HG03025 (cell line): Measurements from ENCODE around the gene METTL16.
"Not testable (repeated sequence)": the region's sequence is repeated elsewhere in the genome, so short reads cannot be mapped to it uniquely, and the experiment has no call there.

Experiments
- ATAC-seq: cut with Tn5 transposase; IDR thresholded peaks from one replicate; pipeline ENCODE4 v1.9.1; 2021; ENCODE audit warnings: mild to moderate bottlenecking, moderate library complexity; ENCODE audit not compliant: unreplicated experiment, low FRiP score

The METTL16 gene, protein sequence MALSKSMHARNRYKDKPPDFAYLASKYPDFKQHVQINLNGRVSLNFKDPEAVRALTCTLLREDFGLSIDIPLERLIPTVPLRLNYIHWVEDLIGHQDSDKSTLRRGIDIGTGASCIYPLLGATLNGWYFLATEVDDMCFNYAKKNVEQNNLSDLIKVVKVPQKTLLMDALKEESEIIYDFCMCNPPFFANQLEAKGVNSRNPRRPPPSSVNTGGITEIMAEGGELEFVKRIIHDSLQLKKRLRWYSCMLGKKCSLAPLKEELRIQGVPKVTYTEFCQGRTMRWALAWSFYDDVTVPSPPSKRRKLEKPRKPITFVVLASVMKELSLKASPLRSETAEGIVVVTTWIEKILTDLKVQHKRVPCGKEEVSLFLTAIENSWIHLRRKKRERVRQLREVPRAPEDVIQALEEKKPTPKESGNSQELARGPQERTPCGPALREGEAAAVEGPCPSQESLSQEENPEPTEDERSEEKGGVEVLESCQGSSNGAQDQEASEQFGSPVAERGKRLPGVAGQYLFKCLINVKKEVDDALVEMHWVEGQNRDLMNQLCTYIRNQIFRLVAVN

DNA sequence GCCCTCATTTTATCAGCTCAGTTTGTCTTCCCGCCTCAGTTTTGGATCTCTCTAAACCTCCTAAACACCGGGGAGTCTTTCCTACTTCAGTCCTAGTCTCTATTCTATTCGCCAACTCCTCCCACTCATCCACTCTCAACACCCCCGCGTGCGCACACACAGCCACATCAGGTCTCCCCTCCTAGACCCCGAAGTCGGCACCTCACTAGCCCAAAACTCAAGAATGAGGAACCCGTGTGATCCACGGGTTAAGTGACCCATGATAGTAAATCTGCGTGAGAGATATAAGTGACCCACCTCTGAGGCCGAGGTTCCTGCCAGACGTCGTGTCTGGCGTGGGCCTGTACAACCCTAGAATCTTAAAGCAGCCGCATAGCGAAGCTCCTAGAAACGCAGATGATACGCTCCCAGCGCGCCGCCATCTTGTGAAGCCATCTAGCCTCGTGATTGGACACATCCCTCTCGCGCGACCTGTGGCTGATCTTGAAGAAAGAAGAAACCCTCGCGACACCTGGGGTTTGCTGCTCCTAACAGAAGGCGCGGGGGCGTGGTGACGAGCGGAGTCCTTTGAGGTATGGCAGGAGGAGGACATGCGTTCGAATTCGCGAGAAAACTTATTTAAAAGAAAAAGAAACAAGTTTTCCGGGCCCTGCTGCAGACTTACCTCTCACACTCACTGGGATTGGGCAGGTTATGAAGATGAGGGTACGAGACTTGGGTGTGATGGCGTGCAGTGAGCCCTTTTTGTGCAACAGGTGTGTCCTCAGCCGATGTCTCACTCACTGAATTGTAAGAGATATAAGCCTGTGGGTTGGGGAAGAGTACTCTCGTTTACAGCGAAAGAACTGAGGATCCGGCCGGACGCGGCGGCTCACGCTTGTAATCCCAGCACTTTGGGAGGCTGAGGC, at the start of gene METTL16:
Gene METTL16, minus strand, starts transcription at position 427 of the 908 bp plus-strand sequence. CDS start 9,557 bp downstream, outside the sequence.
- ATAC-seq = peak; percentile 82

DNA sequence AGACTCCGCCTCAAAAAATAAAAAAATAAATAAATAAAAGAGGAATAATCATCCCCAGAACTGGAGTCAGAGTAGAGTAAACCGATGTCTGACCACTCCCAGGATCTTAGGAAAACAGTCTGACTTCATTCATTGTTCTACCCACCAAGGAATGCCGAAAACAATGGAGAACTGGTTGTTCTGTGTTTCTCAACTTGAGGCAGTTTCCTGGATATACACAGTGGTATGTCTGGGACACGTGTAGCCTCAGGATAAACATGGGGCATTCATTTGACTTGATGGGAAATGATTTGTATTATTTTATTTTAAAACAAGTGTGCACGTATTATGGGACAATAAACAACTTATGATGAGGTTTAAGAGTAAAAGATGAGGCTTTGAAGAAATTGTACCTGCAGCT, 49.0 kb upstream of the METTL16 start:
- ATAC-seq = no peak

DNA sequence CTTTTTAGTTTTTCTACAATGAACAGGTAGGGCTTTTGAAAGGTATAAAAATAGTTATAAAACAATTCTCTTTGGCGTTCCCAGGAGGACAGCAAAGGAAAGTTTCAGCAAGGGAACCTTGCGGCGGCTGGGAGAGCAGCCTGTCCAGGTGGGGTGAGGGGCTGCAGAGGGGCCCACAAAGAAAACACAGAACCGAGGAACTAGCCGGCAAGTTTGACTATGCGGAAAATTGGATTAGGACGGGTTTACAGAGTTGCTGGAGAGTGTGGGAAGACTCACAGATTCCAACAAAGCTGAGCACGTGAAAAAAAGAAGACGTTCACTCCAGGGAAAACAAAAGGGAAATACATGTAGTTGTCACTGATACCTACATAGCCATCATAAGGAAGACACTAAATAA, 40.2 kb upstream of the METTL16 start:
- ATAC-seq = no peak

DNA sequence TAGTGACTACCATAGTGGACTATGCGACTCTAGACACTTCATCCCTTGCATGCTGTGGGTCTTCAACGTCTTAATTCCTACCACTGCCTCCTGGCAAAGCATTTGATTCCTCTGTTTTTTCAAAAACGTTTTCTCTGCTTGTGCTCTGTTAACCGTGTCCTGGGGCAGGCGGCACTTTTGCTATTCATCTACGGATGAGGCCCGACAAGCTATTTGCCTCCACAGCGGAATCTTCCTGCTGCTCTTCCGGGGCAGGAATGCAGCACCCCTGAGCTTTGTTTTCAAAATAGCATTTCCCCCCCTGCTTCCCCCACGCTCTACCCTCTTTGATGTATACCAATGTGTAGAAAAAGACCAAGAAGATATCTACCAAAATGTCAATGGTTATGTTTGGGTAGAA, 39.8 kb upstream of the METTL16 start:
- no peak for ATAC-seq

DNA sequence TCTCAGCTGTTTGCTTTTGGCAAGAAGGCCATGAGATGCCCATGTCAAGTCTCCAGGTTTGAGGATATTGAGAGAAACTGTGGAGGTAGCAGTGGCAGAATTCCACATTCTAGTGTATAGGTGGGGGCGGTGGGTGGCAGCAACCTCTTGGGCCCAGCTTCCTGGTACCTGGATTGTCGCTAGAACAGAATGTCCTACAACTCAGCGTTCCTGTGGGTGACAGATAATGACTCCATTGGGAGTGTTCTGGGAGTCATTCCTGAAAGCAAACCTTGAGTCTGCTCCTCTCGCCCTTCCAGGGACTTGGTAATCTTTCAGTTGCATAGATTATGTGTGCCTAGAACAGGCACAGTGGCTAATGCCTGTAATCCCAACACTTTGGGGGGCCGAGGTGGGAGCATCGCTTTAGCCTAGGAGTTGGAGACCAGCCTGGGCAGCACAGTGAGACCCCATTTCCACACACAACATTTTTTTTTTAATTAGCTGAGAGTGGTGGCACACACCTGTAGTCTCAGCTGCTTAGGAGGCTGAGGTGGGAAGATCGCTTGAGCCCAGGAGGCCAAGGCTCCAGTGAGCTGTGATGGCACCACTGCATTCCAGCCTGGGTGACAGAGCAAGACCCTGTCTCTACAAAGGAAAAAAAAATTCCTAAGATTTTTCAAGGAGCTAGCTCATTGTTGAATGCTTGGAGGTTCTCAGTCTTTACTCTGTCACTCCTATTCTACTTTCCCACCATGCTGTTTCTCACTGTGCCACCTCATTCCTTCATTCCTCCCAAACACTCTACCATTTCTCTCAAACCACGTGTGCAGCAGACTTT, 37.9 kb upstream of the METTL16 start:
- ATAC-seq = no peak

DNA sequence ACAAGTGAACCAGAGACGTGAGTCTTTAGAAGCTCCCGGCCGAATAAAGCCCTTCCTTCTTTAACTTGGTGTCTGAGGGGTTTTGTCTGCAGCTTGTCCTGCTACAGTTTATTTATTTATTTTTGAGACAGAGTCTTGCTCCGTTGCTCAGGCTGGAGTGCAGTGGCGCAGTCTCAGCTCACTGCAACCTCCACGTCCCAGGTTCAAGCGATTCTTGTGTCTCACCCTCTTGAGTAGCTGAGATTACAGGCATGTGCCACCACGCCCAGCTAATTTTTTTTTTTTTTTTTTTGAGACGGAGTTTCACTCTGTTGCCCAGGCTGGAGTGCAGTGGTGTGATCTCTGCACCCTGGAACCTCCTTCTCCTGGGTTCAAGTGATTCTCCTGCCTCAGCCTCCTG, 36.3 kb upstream of the METTL16 start:
- not testable (repeated sequence) for ATAC-seq

DNA sequence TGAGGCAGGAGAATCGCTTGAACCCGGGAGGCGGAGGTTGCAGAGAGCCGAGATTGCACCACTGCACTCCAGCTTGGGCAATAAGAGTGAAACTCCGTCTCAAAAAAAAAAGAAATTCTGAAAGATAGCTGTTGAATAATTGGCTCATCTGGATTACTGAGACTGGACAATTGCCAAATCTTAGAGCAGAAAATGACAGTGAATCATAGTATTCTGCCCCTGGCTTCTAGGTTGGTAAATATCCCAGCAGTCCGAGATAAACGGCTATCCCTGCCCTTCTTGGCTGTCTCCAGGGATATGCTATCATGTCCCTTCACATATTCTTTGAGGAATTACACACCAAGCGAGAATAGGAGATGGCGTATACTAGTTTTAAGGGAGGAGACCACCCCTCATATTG, 35.5 kb upstream of the METTL16 start:
- no peak for ATAC-seq

DNA sequence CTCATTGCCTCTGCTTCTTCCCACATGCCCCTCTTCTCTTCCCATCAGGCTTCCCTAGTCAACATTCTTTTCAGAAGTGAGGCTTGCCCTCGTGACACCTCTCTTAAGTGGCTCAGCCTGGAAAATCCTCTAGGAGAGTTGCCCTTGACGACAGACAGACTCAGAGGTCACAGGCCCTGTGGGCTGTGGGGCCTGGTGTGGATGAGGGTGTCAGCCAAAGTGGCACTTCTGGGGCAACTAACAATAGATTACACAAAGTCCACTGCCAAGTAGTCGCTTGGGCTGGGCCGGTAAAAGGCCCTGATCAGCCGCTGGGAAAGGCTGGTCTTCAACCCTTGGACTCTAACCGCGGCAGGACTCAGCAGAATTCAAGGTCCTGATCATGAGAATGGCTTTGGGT, 33.7 kb upstream of the METTL16 start:
- ATAC-seq = no peak

DNA sequence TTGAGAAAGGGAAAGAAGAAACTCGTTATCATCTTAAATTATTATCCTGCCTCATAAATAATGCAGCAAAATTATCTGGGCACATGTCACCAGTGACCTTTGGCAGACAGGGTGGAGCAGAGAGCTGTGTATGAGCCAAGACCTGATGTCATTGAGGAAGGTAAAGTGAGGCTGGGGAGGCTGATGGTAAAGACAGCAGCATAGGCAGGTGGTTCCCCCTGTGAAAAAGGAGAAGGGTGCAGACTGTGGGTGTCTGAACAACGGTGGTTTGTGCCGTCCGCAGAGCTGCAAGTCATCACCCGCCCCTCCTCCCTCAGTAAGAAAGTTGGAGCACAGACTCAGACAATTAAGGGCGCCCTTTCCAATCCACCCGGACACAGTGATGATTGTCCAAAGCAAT, 30.8 kb upstream of the METTL16 start:
- no peak for ATAC-seq

DNA sequence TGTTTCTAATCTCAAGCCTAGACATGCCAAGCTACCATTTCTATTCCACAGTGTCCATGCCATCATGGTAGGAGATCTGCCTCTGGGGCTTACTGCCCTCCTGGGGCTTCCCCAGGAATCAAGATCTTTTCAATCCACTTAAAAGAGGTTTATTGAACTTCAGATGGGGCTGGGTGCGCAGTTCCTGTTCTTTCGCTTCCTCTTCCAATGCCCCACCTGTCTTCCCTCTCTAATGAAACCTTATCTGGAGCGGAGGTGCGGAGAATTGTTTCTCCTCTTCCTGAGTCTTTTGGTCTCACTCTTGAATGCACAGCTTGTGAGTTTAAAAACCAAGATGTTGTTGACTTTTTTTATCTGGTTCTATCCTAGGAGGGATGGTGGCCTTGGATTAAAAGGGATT, 30.4 kb upstream of the METTL16 start:
- no peak for ATAC-seq

DNA sequence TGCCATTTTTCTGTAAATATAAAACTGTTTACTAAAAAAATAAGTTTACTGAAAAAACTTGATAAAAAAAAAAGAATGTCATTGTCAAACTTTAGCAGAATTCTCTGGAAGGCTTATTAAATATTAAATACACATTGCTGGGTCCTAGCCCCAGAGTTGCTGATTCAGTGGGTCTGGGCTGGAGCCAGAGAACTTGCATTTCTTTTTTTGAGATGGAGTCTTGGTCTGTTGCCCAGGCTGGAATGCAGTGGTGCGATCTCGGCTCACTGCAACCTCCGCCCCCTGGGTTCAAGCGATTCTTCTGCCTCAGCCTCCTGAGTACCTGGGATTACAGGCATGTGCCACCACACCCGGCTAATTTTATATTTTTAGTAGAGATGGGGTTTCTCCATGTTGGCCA, 25.9 kb upstream of the METTL16 start:
- ATAC-seq = not testable (repeated sequence)

DNA sequence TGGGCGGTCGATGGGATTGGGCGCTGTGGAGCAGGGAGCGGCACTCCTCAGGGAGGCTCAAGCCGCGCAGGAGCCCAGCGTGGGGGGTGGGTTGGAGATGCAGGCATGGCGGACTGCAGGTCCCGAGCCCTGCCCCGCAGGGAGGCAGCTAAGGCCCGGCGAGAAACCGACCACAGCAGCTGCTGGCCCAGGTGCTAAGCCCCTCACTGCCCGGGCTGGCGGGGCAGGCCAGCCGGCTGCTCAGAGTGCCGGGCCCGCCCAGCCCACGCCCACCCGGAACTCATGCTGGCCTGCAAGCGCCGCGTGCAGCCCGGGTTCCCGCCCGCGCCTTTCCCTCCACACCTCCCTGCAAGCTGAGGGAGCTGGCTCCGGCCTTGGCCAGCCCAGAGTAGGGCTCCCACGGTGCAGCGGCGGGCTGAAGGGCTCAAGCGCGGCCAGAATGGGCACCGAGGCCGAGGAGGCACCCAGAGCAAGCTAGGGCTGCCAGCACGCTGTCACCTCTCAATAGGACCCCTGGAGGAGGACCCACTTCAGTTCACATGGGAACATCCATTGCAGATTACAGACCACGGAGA, 20.5 kb upstream of the METTL16 start:
- ATAC-seq = no peak

DNA sequence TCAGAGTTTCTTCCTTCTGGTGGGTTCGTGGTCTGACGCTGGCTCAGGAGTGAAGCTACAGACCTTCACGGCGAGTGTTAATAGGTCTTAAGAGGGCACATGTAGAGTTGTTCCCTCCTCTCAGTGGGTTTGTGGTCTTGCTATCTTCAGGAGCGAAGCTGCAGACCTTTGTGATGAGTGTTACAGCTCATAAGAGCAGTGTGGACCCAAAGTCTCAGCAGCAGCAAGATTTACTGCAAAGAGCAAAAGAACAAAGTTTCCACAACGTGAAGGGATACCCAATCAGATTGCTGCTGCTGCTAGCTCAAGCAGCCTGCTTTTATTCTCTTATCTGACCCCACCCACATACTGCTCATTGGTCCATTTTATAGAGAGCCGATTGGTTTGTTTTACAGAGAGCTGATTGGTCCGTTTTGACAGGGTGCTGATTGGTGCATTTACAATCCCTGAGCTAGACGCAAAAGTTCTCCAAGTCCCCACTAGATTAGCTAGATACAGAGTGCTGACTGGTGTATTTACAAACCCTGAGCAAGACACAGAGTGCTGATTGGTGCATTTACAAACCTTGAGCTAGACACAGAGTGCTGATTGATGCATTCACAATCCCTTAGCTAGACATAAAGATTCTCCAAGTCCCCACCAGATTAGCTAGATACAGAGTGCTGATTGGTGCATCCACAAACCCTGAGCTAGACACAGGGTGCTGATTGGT, 19.7 kb upstream of the METTL16 start:
- not testable (repeated sequence) for ATAC-seq

DNA sequence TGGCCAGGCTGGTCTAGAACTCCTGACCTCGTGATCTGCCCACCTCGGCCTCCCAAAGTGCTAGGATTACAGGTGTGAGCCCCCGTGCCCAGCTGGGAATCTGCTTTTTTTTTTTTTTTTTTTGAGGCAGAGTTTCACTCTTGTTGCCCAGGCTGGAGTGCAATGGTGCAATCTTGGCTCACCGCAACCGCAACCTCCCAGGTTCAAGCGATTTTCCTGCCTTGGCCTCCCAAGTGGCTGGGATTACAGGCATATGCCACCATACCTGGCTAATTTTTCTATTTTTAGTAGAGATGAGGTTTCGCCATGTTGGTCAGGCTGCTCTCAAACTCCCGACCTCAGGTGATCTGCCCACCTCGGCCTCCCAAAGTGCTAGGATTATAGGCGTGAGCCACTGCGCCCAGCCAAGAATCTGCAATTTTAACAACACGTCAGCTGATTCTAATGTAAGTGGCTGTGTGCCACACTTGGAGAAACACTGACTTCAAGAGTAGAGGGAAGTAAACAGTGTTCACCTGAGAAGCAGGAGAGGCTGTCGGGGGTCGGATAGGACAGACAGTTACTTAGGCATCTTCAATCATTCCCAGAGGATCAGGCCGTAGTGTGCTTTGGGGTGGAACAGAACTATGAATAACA, 10.2 kb upstream of the METTL16 start:
- ATAC-seq = not testable (repeated sequence)

DNA sequence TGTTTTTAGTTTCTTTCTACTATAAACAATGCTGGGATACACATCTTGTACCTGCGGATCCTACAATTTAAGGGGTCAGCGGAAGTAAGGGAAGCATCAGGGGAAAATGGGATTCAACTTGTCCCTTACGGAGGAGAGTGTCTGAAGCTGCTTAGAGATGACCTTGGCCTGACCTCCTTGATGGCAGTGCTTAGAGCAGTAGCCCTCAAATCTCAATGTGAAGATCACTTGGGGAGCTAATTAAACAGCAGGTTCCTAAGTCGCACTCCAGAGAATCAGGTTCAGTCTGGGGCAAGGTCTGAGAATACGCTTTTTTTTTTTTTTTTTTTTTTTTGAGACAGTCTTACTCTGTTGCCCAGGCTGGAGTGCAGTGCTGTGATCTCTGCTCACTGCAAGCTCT, 9.6 kb upstream of the METTL16 start:
- no peak for ATAC-seq

DNA sequence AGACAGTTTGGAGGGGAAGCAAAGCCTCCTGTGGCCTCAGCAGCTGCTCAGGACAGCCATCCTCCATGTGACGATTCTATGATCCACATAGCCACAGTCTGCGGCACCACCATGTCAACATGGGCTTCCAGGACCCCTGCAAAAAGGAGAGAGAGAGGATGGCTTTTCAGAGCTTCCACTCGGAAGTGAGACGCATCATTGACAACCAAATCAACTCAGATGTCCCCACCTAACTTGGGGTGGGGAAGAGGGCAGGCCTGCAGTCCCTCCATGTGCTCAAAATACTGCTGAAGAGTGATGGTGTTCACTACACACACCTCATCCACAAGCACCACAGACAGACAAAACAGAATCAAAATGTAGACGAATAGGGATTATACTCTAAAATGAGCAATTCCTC, 5.9 kb upstream of the METTL16 start:
- no peak for ATAC-seq

DNA sequence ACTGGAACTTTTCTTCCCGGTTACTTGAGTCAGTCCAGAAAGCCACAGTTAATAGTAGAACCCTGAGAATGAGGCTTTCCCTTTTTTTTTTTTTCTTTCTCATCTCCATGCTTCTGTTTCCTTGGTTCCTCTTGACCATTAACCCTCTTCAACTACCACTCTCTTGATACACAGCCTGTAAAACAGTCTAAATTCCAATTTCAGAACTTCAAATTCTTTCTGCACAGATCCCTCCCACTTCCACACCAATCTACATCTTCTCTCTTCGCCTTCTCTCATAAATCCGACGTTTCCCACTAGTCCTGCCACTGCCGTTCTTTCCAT, 588 bp downstream of the METTL16 start:
- no peak for ATAC-seq

DNA sequence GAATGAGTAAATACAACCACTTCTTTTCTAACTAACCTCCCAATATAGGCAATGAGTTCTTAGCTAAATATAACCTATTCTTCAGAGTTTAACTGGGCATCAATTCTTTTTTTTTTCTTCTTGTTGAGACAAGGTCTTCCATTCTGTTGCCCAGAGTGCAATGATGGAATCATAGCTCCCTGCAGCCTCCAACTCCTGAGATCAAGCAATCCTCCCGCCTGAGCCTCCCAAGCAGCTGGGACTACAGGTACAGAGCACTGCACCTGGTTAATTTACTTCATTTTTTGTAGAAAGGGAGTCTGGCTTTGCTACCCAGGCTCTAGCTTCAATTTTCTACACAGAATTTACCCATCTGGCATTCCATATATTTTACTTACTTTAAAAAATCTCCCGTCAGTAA, 1.1 kb downstream of the METTL16 start:
- no peak for ATAC-seq

DNA sequence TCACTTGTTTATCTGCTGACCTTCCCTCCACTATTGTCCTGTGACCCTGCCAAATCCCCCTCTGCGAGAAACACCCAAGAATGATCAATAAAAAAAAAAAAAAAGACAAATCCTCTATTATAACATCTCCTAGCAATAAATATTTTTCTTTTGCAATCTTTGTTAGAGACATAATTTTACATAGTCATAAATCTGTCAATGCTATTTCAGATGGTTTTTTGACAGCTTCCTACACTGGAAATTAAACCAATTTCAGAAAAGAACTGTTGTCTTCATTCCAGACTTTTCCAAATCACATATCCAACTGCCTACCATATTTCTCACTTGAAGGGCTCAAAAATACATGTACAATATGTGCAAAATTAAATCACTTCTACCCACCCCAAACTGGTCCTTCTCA, 3.7 kb downstream of the METTL16 start:
- ATAC-seq = no peak
